SK-N-SH (cell line): ENCODE results near the gene SEMA4B. TPM values are rescaled to one million over a fixed set of nuclear protein-coding genes. Genes with fewer than 3 reads are reported as not detected.

Experiments used
- CTCF ChIA-PET: fragments of 300-600, 350-600 bp; formaldehyde crosslinking; extraction: SDS; loops from one replicate; lab custom pipeline; 2021; lab: Yijun Ruan, JAX
- POLR2A ChIA-PET: fragments of 350-600 bp; sonication (Branson Sonifier 250); formaldehyde crosslinking; extraction: SDS; loops from one replicate; lab custom pipeline; 2020; ENCODE audit warnings: antibody characterized with exemption, inconsistent platforms; lab: Yijun Ruan, JAX
- DNase-seq: peaks from one replicate; pipeline ENCODE4 v3.0.0; 2012
- H2AFZ ChIP-seq: fragments of 200-600 bp; sonication (generic); 2 replicates; pipeline ENCODE4 v1.8.1; 2016; ENCODE audit warnings: antibody characterized with exemption, mild to moderate bottlenecking, low read depth
- H3F3A ChIP-seq: fragments of 200-600 bp; sonication (generic); replicated peaks from 2 replicates; pipeline ENCODE3; 2016; ENCODE audit warnings: antibody characterized with exemption, mild to moderate bottlenecking; ENCODE audit not compliant: insufficient read depth
- H3K27ac ChIP-seq, 2 experiments: fragments of 200-500 bp in 1 of 2; fragments of 200-600 bp in 1 of 2; sonication (Bioruptor generic) in 1 of 2; sonication (generic), shearing (Covaris generic) in 1 of 2; 2 replicates each; pipeline versions ENCODE4 v1.5.1 to v1.6.1; 2014 to 2016; ENCODE audit warnings: low read depth in 2 of 2, inconsistent platforms in 1 of 2, low read length in 1 of 2, mild to moderate bottlenecking in 1 of 2, mixed read lengths in 1 of 2
- H3K27me3 ChIP-seq: fragments of 200-600 bp; sonication (generic), shearing (Covaris generic); 2 replicates; pipeline ENCODE4 v1.6.1; 2016; ENCODE audit warnings: mixed run types; ENCODE audit not compliant: insufficient read depth
- H3K36me3 ChIP-seq, 2 experiments: fragments of 200-500 bp in 1 of 2; fragments of 200-600 bp in 1 of 2; sonication (Bioruptor generic) in 1 of 2; sonication (generic) in 1 of 2; replicated peaks in 1 of 2; 2 replicates each; pipeline versions ENCODE3 to v1.5.1; 2014 to 2016; ENCODE audit warnings: low read length in 1 of 2, mild to moderate bottlenecking in 1 of 2; ENCODE audit not compliant: insufficient read depth in 2 of 2, control insufficient read depth in 1 of 2
- H3K4me1 ChIP-seq, 2 experiments: fragments of 200-500 bp in 1 of 2; fragments of 200-600 bp in 1 of 2; sonication (Bioruptor generic) in 1 of 2; sonication (generic), shearing (Covaris generic) in 1 of 2; 2 replicates each; pipeline versions ENCODE4 v1.5.1 to v1.6.1; 2014 to 2016; ENCODE audit warnings: low read depth in 1 of 2, low read length in 1 of 2, mixed run types in 1 of 2; ENCODE audit not compliant: insufficient read depth in 2 of 2, control insufficient read depth in 1 of 2
- H3K4me2 ChIP-seq: fragments of 200-600 bp; sonication (generic), shearing (Covaris generic); 2 replicates; pipeline ENCODE4 v1.6.1; 2017; ENCODE audit warnings: mixed run types
- H3K4me3 ChIP-seq, 2 experiments: fragments of 200-500 bp in 1 of 2; fragments of 200-600 bp in 1 of 2; sonication (Bioruptor generic) in 1 of 2; sonication (generic), shearing (Covaris generic) in 1 of 2; 2 replicates each; pipeline versions ENCODE4 v1.5.1 to v1.8.1; 2014 to 2016; ENCODE audit warnings: low read depth in 2 of 2, inconsistent platforms in 1 of 2, low read length in 1 of 2, mild to moderate bottlenecking in 1 of 2, mixed read lengths in 1 of 2, moderate library complexity in 1 of 2
- H3K79me2 ChIP-seq: fragments of 200-600 bp; sonication (generic); 2 replicates; pipeline ENCODE4 v1.8.1; 2017; ENCODE audit warnings: mild to moderate bottlenecking; ENCODE audit not compliant: insufficient read depth
- H3K9ac ChIP-seq: fragments of 200-600 bp; sonication (generic); 2 replicates; pipeline ENCODE4 v1.6.1; 2017; ENCODE audit warnings: mixed run types
- H3K9me2 ChIP-seq: fragments of 200-600 bp; sonication (generic); 2 replicates; pipeline ENCODE4 v1.6.1; 2017; ENCODE audit warnings: mixed run types
- H3K9me3 ChIP-seq: fragments of 200-600 bp; sonication (generic); 2 replicates; pipeline ENCODE4 v1.6.1; 2017; ENCODE audit warnings: mixed run types, mild to moderate bottlenecking, moderate library complexity
- H4K20me1 ChIP-seq: fragments of 200-600 bp; sonication (generic); 2 replicates; pipeline ENCODE4 v1.6.1; 2017; ENCODE audit warnings: mild to moderate bottlenecking, mixed run types; ENCODE audit not compliant: insufficient read depth
- EP300 ChIP-seq, 2 experiments: IDR thresholded peaks; 2 replicates each; pipeline versions ENCODE4 v1.4.0 to v1.6.1; 2012; ENCODE audit warnings: borderline replicate concordance in 1 of 2, low read depth in 1 of 2, low read length in 1 of 2
- EZH2phosphoT487 ChIP-seq: fragments of 200-600 bp; sonication (generic); IDR thresholded peaks from 2 replicates; pipeline ENCODE4 v1.6.1; 2017; ENCODE audit warnings: low read depth, mixed run types, mild to moderate bottlenecking, antibody characterized with exemption, moderate library complexity, borderline replicate concordance
- FOXJ3 ChIP-seq: sonication (generic); formaldehyde crosslinking; IDR thresholded peaks from 2 replicates; pipeline ENCODE4 v1.5.1; 2020; ENCODE audit warnings: mild to moderate bottlenecking, missing genetic modification reagents
- GATA2 ChIP-seq: sonication (generic); formaldehyde crosslinking; IDR thresholded peaks from 2 replicates; pipeline ENCODE4 v1.5.0; 2020; ENCODE audit warnings: mild to moderate bottlenecking, missing genetic modification reagents
- MXI1 ChIP-seq: IDR thresholded peaks from 2 replicates; pipeline ENCODE4 v1.6.1; 2012; ENCODE audit warnings: mild to moderate bottlenecking, low read depth, low read length, improper control_type of control experiment
- NFIC ChIP-seq: IDR thresholded peaks from 2 replicates; pipeline ENCODE4 v1.4.0; 2012; ENCODE audit warnings: borderline replicate concordance
- NRF1 ChIP-seq: IDR thresholded peaks from 2 replicates; pipeline ENCODE4 v1.6.1; 2012; ENCODE audit warnings: low read depth, mild to moderate bottlenecking, low read length
- PBX3 ChIP-seq: IDR thresholded peaks from 2 replicates; pipeline ENCODE4; 2012
- POLR2AphosphoS5 ChIP-seq: IDR thresholded peaks from 2 replicates; pipeline ENCODE4 v1.6.1; 2012; ENCODE audit warnings: low read depth, low read length
- RAD21 ChIP-seq: IDR thresholded peaks from 2 replicates; pipeline ENCODE4 v1.6.1; 2012; ENCODE audit warnings: mild to moderate bottlenecking, low read length
- RCOR1 ChIP-seq: fragments of 150-350 bp; IDR thresholded peaks from 2 replicates; pipeline ENCODE4 v1.6.1; 2017; ENCODE audit warnings: antibody characterized with exemption, low read length
- REST ChIP-seq: IDR thresholded peaks from 2 replicates; pipeline ENCODE4 v1.6.1; 2012; ENCODE audit warnings: mild to moderate bottlenecking, low read depth, low read length, moderate library complexity
- RXRA ChIP-seq: IDR thresholded peaks from 2 replicates; pipeline ENCODE4 v1.4.0; 2012; ENCODE audit warnings: low read depth, mild to moderate bottlenecking, borderline replicate concordance
- SIN3A ChIP-seq: IDR thresholded peaks from 2 replicates; pipeline ENCODE4 v1.6.1; 2012; ENCODE audit warnings: low read depth, mild to moderate bottlenecking, low read length, moderate library complexity, borderline replicate concordance
- TCF12 ChIP-seq: IDR thresholded peaks from 2 replicates; pipeline ENCODE4 v1.4.0; 2012
- YY1 ChIP-seq: IDR thresholded peaks from 2 replicates; pipeline ENCODE4 v1.4.0; 2012; ENCODE audit warnings: low read depth, mild to moderate bottlenecking
- WGBS: methylation state at CpG from one replicate; pipeline ENCODE4 v1.1.6; 2017; ENCODE audit warnings: low lambda C conversion rate; 5-methylcytosine and 5-hydroxymethylcytosine counted together
- polyA plus RNA-seq, 3 experiments: library from polyadenylated mRNA; depleted of rRNA; stranded (reverse); fragments of >200 nt; gene quantifications; 2 replicates each; pipeline ENCODE4 v1.2.3, GENCODE V29; 2012
- TF ChIP-seq, protein P1 (sequence below): fragments of 200-600 bp; sonication (generic); IDR thresholded peaks from 2 replicates; pipeline ENCODE4 v1.6.1; 2017; ENCODE audit warnings: antibody characterized with exemption, mild to moderate bottlenecking, moderate library complexity

SEMA4B gene
- polyA plus RNA-seq, 1 of the 3 experiments (the other 2 are of a cell fraction), result 38.9 TPM

GRCh38 chr15:90212221-90213098 is 11.3 kb downstream of the SEMA4B start:
- no peak for DNase-seq
- H3K9me2 ChIP-seq, result no peaks in the 10 kb centered on the region
- peak overlapping the region; percentile 59; the same call in 1 of the 2 replicates for H3K4me2 ChIP-seq
- peaks cover 31% of the 10 kb centered on the region; the same call in 1 of the 2 replicates for H3K79me2 ChIP-seq
- TF ChIP-seq EP300 (IDR thresholded peaks at IDR 0.05; ENCODE audit: borderline replicate concordance in 1 of 2, low read depth in 1 of 2, low read length in 1 of 2), result no peak
- TF ChIP-seq NFIC, result no peak
- no peak for TF ChIP-seq REST
- no peak for TF ChIP-seq YY1
- no peak for TF ChIP-seq TCF12
- TF ChIP-seq POLR2AphosphoS5, result no peak
- no peak for TF ChIP-seq RXRA
- no peak for TF ChIP-seq GATA2 (CRISPR knock-in tag)
- no peak for TF ChIP-seq FOXJ3 (CRISPR knock-in tag)
- no peak for TF ChIP-seq RCOR1
- no peak for TF ChIP-seq NRF1
- no peak for TF ChIP-seq RAD21
- TF ChIP-seq, protein P1, sequence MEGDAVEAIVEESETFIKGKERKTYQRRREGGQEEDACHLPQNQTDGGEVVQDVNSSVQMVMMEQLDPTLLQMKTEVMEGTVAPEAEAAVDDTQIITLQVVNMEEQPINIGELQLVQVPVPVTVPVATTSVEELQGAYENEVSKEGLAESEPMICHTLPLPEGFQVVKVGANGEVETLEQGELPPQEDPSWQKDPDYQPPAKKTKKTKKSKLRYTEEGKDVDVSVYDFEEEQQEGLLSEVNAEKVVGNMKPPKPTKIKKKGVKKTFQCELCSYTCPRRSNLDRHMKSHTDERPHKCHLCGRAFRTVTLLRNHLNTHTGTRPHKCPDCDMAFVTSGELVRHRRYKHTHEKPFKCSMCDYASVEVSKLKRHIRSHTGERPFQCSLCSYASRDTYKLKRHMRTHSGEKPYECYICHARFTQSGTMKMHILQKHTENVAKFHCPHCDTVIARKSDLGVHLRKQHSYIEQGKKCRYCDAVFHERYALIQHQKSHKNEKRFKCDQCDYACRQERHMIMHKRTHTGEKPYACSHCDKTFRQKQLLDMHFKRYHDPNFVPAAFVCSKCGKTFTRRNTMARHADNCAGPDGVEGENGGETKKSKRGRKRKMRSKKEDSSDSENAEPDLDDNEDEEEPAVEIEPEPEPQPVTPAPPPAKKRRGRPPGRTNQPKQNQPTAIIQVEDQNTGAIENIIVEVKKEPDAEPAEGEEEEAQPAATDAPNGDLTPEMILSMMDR, result no peak
- TF ChIP-seq EZH2phosphoT487, result no peak
- no peak for TF ChIP-seq MXI1
- no peak for TF ChIP-seq PBX3
- no peak for TF ChIP-seq SIN3A
- peaks cover 0 to 13% of the 10 kb centered on the region in 2 experiments for H3K36me3 ChIP-seq
- no peaks in the 10 kb centered on the region for H4K20me1 ChIP-seq
- H3K27ac ChIP-seq, result no peak overlapping the region; a peak in 1 of 4 replicates
- H3K4me3 ChIP-seq, result no peak overlapping the region
- H3K9ac ChIP-seq, result no peak overlapping the region
- no peaks in the 10 kb centered on the region for H3F3A ChIP-seq
- ChIA-PET CTCF (interaction anchor here (1.3 to 7.1 kb wide), 2 partner anchors 9 to 69 kb away, joined by 3 to 74 read pairs; partner anchors contain the start of gene SEMA4B), POLR2A (no interaction called here)
- H3K9me3 ChIP-seq, result no peaks in the 10 kb centered on the region
- peaks cover 9 to 35% of the 10 kb centered on the region in 2 experiments; a peak in 2 of 4 replicates for H3K4me1 ChIP-seq
- H2AFZ ChIP-seq, result no peak overlapping the region
- 87% methylated on average over 25 of the region's 35 CpGs for WGBS
- H3K27me3 ChIP-seq, result no peaks in the 10 kb centered on the region
